ENCODE measurements around the gene CTU2. TPM values are rescaled to one million over a fixed set of nuclear protein-coding genes. Genes with fewer than 3 reads are reported as not detected.

Gene CTU2
- total RNA-seq, 3 donors from 2014 or later: 7.3 to 8.2 (median 7.8) TPM

- H3K27ac ChIP-seq: no peak overlapping the region
- no peaks in the 10 kb centered on the region for H3K36me3 ChIP-seq
- H3K4me3 ChIP-seq: no peak overlapping the region
- peaks cover 3 to 6% of the 10 kb centered on the region in 2 donors for H3K4me1 ChIP-seq
- H3K9me3 ChIP-seq: no peaks in the 10 kb centered on the region
- TF ChIP-seq POLR2A (IDR thresholded peaks at IDR 0.05) (no peak), CTCF (IDR thresholded peaks at IDR 0.05) (no peak), POLR2AphosphoS5 (IDR thresholded peaks at IDR 0.05) (no peak)
- H3K27me3 ChIP-seq: no peaks in the 10 kb centered on the region
- DNase-seq (ENCODE audit: low spot score in 2 of 2): no peak
- intact Hi-C loops (cut with DNase I; ENCODE audit: low total_unique reads): no loop called here
Observed at GRCh38 chr16:88752386-88753002, 46.2 kb downstream of the CTU2 start.

GRCh38 chr16:88753191-88753590, 46.9 kb downstream of the CTU2 start:
- Histone ChIP-seq H3K27ac (no peak overlapping the region), H3K9me3 (no peaks in the 10 kb centered on the region), H3K36me3 (no peaks in the 10 kb centered on the region), H3K4me3 (no peak overlapping the region), H3K27me3 (no peaks in the 10 kb centered on the region), H3K4me1 (peaks cover 3 to 6% of the 10 kb centered on the region in 2 donors)
- DNase-seq (ENCODE audit: low spot score in 2 of 2): no peak
- intact Hi-C loops (cut with DNase I; ENCODE audit: low total_unique reads): no loop called here
- TF ChIP-seq POLR2A (IDR thresholded peaks at IDR 0.05) (no peak), POLR2AphosphoS5 (IDR thresholded peaks at IDR 0.05) (no peak), CTCF (IDR thresholded peaks at IDR 0.05) (no peak)

- H3K4me3 ChIP-seq: no peak overlapping the region
- intact Hi-C loops (cut with DNase I; ENCODE audit: low total_unique reads): no loop called here
- DNase-seq (ENCODE audit: low spot score in 2 of 2): no peak
- H3K27me3 ChIP-seq: no peaks in the 10 kb centered on the region
- no peak for TF ChIP-seq POLR2AphosphoS5 (IDR thresholded peaks at IDR 0.05)
- TF ChIP-seq POLR2A (IDR thresholded peaks at IDR 0.05): no peak
- no peak for TF ChIP-seq CTCF (IDR thresholded peaks at IDR 0.05)
- H3K36me3 ChIP-seq: no peaks in the 10 kb centered on the region
- H3K27ac ChIP-seq: peak overlapping the region in 1 of 2 donors; percentile 21
- H3K9me3 ChIP-seq: no peaks in the 10 kb centered on the region
- peaks cover 3 to 6% of the 10 kb centered on the region in 2 donors for H3K4me1 ChIP-seq
Observed at GRCh38 chr16:88753602-88754001, 47.3 kb downstream of the CTU2 start.

GRCh38 chr16:88754109-88754911, 48.0 kb downstream of the CTU2 start:
- H3K9me3 ChIP-seq: no peaks in the 10 kb centered on the region
- H3K27me3 ChIP-seq: no peaks in the 10 kb centered on the region
- TF ChIP-seq CTCF (IDR thresholded peaks at IDR 0.05) (no peak), POLR2AphosphoS5 (IDR thresholded peaks at IDR 0.05) (no peak)
- no peak for DNase-seq (ENCODE audit: low spot score in 2 of 2)
- peak overlapping the region; percentile 21 to 43 for H3K27ac ChIP-seq
- H3K36me3 ChIP-seq: no peaks in the 10 kb centered on the region
- peaks cover 3 to 6% of the 10 kb centered on the region in 2 donors for H3K4me1 ChIP-seq
- intact Hi-C loops (cut with DNase I; ENCODE audit: low total_unique reads): no loop called here
- H3K4me3 ChIP-seq: no peak overlapping the region

All from breast epithelium (tissue), 4 donors.